HepG2 (cell line): ENCODE measurements around the gene CDH11. TPM values are rescaled to one million over a fixed set of nuclear protein-coding genes. Genes with fewer than 3 reads are reported as not detected.

ENCODE experiments used
- ATAC-seq: fragments of 200-7000 bp; cut with Tn5 transposase; 3 replicates; pipeline ENCODE4 v1.9.1; 2020; ENCODE audit warnings: mild to moderate bottlenecking, moderate library complexity
- BruUV-seq: library from RNA; stranded (reverse); fragments of 400-500 nt; replicated peaks from 2 replicates; lab custom pipeline; 2021; lab: Mats Ljungman, UMichigan
- CTCF ChIA-PET: fragments of 300-600 bp; formaldehyde crosslinking; extraction: SDS; loops from one replicate; lab custom pipeline; 2021; ENCODE audit warnings: low total read pairs, inconsistent platforms, low intra/inter-chr PET ratio; lab: Yijun Ruan, JAX
- POLR2A ChIA-PET: fragments of 350-600 bp; sonication (Branson Sonifier 250); formaldehyde crosslinking; loops from one replicate; lab custom pipeline; 2020; ENCODE audit warnings: antibody characterized with exemption, inconsistent platforms; lab: Yijun Ruan, JAX
- DNase-seq: peaks from one replicate; pipeline ENCODE4 v3.0.0-alpha.2; 2015; ENCODE audit warnings: low spot score
- FAIRE-seq: peaks from 3 replicates; lab custom pipeline; 2011; peaks lifted over from hg19 to GRCh38; lab: Jason Lieb, UNC
- H2AFZ ChIP-seq: one replicate; pipeline ENCODE4 v1.6.1; 2011; ENCODE audit warnings: low read length, inconsistent platforms
- H3K27ac ChIP-seq: fragments of 300-600 bp; 3 replicates; pipeline ENCODE4 v1.8.0; 2011; ENCODE audit warnings: mixed run types, mild to moderate bottlenecking, mixed read lengths, low read length, inconsistent platforms; ENCODE audit not compliant: insufficient read depth; ENCODE audit errors: extremely low read length
- H3K27me3 ChIP-seq, 2 experiments: fragments of 200-600 bp in 1 of 2; 2 replicates in 1 of 2; 3 replicates in 1 of 2; pipeline versions ENCODE4 v1.6.0 to v1.8.0; 2011; ENCODE audit warnings: low read length in 2 of 2, mild to moderate bottlenecking in 2 of 2, moderate library complexity in 2 of 2, inconsistent platforms in 1 of 2; ENCODE audit not compliant: insufficient read depth in 2 of 2, control insufficient read depth in 1 of 2
- H3K36me3 ChIP-seq, 2 experiments: fragments of 200-600 bp in 1 of 2; replicated peaks in 1 of 2; 2 replicates in 1 of 2; 3 replicates in 1 of 2; pipeline versions ENCODE4 v1.5.1 to v1.8.0; 2011; ENCODE audit warnings: low read length in 2 of 2, inconsistent platforms in 1 of 2; ENCODE audit not compliant: insufficient read depth in 2 of 2, control insufficient read depth in 1 of 2
- H3K4me1 ChIP-seq: 2 replicates; pipeline ENCODE4 v1.5.1; 2012; ENCODE audit warnings: low read length, inconsistent platforms; ENCODE audit not compliant: insufficient read depth
- H3K4me2 ChIP-seq: 2 replicates; pipeline ENCODE4 v1.6.0; 2011; ENCODE audit warnings: low read depth, low read length, inconsistent platforms
- H3K4me3 ChIP-seq, 3 experiments: fragments of 200-600 bp in 1 of 3; sonication (generic), shearing (Covaris generic) in 1 of 3; replicated peaks in 1 of 3; 2 replicates each; pipeline ENCODE4 v1.5.1; 2011 to 2016; ENCODE audit warnings: low read length in 3 of 3, inconsistent platforms in 2 of 3, low read depth in 2 of 3, mild to moderate bottlenecking in 2 of 3, control low read depth in 1 of 3, mixed read lengths in 1 of 3; ENCODE audit not compliant: insufficient read depth in 1 of 3
- H3K79me2 ChIP-seq: one replicate; pipeline ENCODE4 v1.6.1; 2011; ENCODE audit warnings: low read length, inconsistent platforms; ENCODE audit not compliant: insufficient read depth
- H3K9ac ChIP-seq: 2 replicates; pipeline ENCODE4 v1.6.0; 2011; ENCODE audit warnings: mild to moderate bottlenecking, low read depth, low read length, inconsistent platforms; ENCODE audit not compliant: insufficient read depth
- H3K9me3 ChIP-seq: 2 replicates; pipeline ENCODE4 v1.5.1; 2012; ENCODE audit warnings: mild to moderate bottlenecking, low read length
- H4K20me1 ChIP-seq: 2 replicates; pipeline ENCODE4 v1.6.0; 2011; ENCODE audit warnings: inconsistent platforms, mild to moderate bottlenecking, low read length, moderate library complexity; ENCODE audit not compliant: insufficient read depth
- MAFF ChIP-seq: IDR thresholded peaks from 2 replicates; pipeline ENCODE4 v1.6.1; 2011; ENCODE audit warnings: low read depth, low read length, improper control_type of control experiment
- MAFK ChIP-seq, 2 experiments: IDR thresholded peaks in 1 of 2; conservative IDR thresholded peaks in 1 of 2; 2 replicates each; pipeline ENCODE4 v1.6.1; 2011; ENCODE audit warnings: improper control_type of control experiment in 2 of 2, low read length in 2 of 2
- ZNF180 ChIP-seq: sonication (generic); formaldehyde crosslinking; IDR thresholded peaks from 2 replicates; pipeline ENCODE4 v1.4.0; 2020; ENCODE audit warnings: low read depth, missing genetic modification reagents, borderline replicate concordance
- ZZZ3 ChIP-seq: sonication (generic); formaldehyde crosslinking; IDR thresholded peaks from 2 replicates; pipeline ENCODE4 v1.4.0; 2020; ENCODE audit warnings: missing genetic modification reagents, mild to moderate bottlenecking, borderline replicate concordance
- WGBS: methylation state at CpG from one replicate; pipeline ENCODE4 v1.1.6; 2017; ENCODE audit warnings: low lambda C conversion rate; 5-methylcytosine and 5-hydroxymethylcytosine counted together
- in situ Hi-C: cut with HindIII; loops from 2 replicates; pipeline ENCODE4 v1.10.0; 2017; ENCODE audit warnings: low pct_unique_long_range_greater_than_20kb; ENCODE audit not compliant: extremely low pct_ligation_motif_present
- intact Hi-C: fragments of 100-400 bp; cut with micrococcal nuclease; formaldehyde crosslinking; loops from one replicate; pipeline ENCODE4 v1.10.0; 2022; ENCODE audit not compliant: unreplicated experiment
- polyA plus RNA-seq, 8 experiments: library from polyadenylated mRNA; depleted of rRNA in 3 of 8; stranded (reverse) in 7 of 8; unstranded in 1 of 8; fragments of >200 nt; fragmentation: Illumina TruSeq in 4 of 8; extraction: Trizol in 4 of 8; gene quantifications; 2 replicates each; pipeline versions ENCODE4 v1.2.1 to v1.2.3, GENCODE V29; 2011 to 2016; ENCODE audit warnings: low read depth in 4 of 8, missing spikeins in 1 of 8, mixed read lengths in 1 of 8; ENCODE audit not compliant: insufficient read depth in 1 of 8
- total RNA-seq, 5 experiments: library from RNA; depleted of rRNA; stranded (reverse); fragments of >200 nt; fragmentation: Illumina TruSeq; extraction: Trizol; gene quantifications; 2 replicates each; pipeline ENCODE4 v1.2.3, GENCODE V29; 2016; ENCODE audit warnings: low read depth in 1 of 5
- TF ChIP-seq, protein P1 (sequence below): sonication (generic); formaldehyde crosslinking; IDR thresholded peaks from 2 replicates; pipeline ENCODE4 v1.5.1; 2020; ENCODE audit warnings: mild to moderate bottlenecking, missing genetic modification reagents, moderate library complexity

Gene CDH11
- total and polyA plus RNA-seq, 2 of the 13 experiments (the other 11 are each of a cell fraction or from before 2014, with no cell fraction given), result not detected

DNA sequence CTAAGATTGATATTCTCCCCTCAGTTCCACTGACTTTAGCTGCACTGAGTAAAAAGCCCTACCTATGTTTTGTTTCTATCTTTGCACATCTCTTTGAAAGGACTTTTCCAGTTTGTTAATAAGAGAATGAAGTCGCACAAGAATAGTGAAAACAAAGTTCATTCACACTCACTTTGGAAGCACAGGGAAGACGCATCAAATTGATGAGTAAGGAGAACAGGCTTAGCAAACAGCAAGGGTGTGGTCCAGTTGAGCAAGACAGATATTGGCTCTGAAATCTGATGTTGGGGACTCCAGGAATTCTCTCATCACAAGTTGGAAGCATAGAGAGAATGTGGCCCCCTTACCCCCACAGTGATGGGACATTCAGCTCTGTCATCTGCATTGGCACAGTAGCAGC lies 221.3 kb downstream of the CDH11 start:
- no TSS peak for BruUV-seq
- no peak overlapping the region for H3K4me2 ChIP-seq
- H3K9me3 ChIP-seq, result peaks cover 50% of the 10 kb centered on the region
- 3% methylated on average over 2 of the region's 2 CpGs for WGBS
- FAIRE-seq (no peak), DNase-seq (no peak), ATAC-seq (no peak)
- intact Hi-C loops (no loop called here), in situ Hi-C loops (no loop called here)
- 0 out of 2 replicates have a peak, but pooled peaks have one; percentile 12 for TF ChIP-seq MAFF
- TF ChIP-seq MAFK (conservative IDR thresholded peaks at IDR 0.05 in 1 of 2, IDR thresholded peaks at IDR 0.05 in 1 of 2; ENCODE audit: low read length in 2 of 2), result peak in 1 of 2 experiments; percentile 31; a peak in 2 of 4 replicates
- TF ChIP-seq ZNF180 (CRISPR knock-in tag), result no peak
- no peaks in the 10 kb centered on the region for H3K27me3 ChIP-seq
- no peak overlapping the region for H2AFZ ChIP-seq
- H3K36me3 ChIP-seq, result no peaks in the 10 kb centered on the region
- no peak overlapping the region for H3K4me3 ChIP-seq
- CTCF ChIA-PET, result no interaction called here
- POLR2A ChIA-PET, result no interaction called here
- H3K79me2 ChIP-seq, result no peaks in the 10 kb centered on the region
- H3K27ac ChIP-seq, result no peak overlapping the region
- H4K20me1 ChIP-seq, result no peaks in the 10 kb centered on the region
- H3K9ac ChIP-seq, result no peak overlapping the region
- H3K4me1 ChIP-seq, result no peaks in the 10 kb centered on the region

DNA sequence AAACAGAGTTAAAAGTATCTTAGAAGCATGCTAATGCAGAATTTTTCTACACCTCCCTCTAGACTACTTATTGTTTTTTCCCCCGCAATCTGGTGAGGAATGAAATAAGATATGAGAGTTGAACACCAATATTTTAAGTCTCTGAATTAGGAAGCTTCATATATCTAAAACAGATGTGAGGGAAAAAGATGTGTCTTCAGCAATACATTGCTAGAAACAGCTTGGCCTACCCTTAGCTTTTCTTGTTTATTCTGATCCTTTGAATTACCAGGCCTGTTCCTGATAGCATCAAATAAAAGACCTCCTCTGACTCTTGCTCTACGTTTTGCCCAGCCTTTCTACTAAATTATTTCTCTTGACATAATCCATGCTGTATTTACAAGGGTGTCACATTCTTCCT lies 221.8 kb downstream of the CDH11 start:
- 45% methylated on average over 2 of the region's 2 CpGs for WGBS
- TF ChIP-seq, protein P1, sequence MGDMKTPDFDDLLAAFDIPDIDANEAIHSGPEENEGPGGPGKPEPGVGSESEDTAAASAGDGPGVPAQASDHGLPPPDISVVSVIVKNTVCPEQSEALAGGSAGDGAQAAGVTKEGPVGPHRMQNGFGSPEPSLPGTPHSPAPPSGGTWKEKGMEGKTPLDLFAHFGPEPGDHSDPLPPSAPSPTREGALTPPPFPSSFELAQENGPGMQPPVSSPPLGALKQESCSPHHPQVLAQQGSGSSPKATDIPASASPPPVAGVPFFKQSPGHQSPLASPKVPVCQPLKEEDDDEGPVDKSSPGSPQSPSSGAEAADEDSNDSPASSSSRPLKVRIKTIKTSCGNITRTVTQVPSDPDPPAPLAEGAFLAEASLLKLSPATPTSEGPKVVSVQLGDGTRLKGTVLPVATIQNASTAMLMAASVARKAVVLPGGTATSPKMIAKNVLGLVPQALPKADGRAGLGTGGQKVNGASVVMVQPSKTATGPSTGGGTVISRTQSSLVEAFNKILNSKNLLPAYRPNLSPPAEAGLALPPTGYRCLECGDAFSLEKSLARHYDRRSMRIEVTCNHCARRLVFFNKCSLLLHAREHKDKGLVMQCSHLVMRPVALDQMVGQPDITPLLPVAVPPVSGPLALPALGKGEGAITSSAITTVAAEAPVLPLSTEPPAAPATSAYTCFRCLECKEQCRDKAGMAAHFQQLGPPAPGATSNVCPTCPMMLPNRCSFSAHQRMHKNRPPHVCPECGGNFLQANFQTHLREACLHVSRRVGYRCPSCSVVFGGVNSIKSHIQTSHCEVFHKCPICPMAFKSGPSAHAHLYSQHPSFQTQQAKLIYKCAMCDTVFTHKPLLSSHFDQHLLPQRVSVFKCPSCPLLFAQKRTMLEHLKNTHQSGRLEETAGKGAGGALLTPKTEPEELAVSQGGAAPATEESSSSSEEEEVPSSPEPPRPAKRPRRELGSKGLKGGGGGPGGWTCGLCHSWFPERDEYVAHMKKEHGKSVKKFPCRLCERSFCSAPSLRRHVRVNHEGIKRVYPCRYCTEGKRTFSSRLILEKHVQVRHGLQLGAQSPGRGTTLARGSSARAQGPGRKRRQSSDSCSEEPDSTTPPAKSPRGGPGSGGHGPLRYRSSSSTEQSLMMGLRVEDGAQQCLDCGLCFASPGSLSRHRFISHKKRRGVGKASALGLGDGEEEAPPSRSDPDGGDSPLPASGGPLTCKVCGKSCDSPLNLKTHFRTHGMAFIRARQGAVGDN (CRISPR knock-in tag), result no peak
- TF ChIP-seq ZZZ3, result no peak

More for the DNA sequence above, 221.8 kb downstream of the CDH11 start:
- Histone ChIP-seq H3K4me1 (no peaks in the 10 kb centered on the region), H3K4me2 (no peak overlapping the region), H2AFZ (no peak overlapping the region), H3K36me3 (no peaks in the 10 kb centered on the region), H3K9me3 (peaks cover 51% of the 10 kb centered on the region), H3K9ac (no peak overlapping the region), H3K27me3 (no peaks in the 10 kb centered on the region), H3K27ac (no peak overlapping the region), H3K4me3 (no peak overlapping the region), H3K79me2 (no peaks in the 10 kb centered on the region), H4K20me1 (no peaks in the 10 kb centered on the region)
- POLR2A ChIA-PET, result no interaction called here
- ATAC-seq, result no peak
- CTCF ChIA-PET, result no interaction called here
- BruUV-seq, result no TSS peak
- intact Hi-C loops, result no loop called here
- no peak for DNase-seq
- in situ Hi-C loops, result no loop called here
- FAIRE-seq, result no peak
